Ishikawa (cell line): ENCODE results near the gene RAD51B.

Source experiments
- CEBPB ChIP-seq: IDR thresholded peaks from 2 replicates; pipeline ENCODE4 v1.6.1; 2012
- MAX ChIP-seq: IDR thresholded peaks from 2 replicates; pipeline ENCODE4 v1.6.1; 2012
- TAF1 ChIP-seq: IDR thresholded peaks from 2 replicates; pipeline ENCODE4 v1.6.1; 2012; ENCODE audit warnings: low read depth, mild to moderate bottlenecking
- YY1 ChIP-seq: IDR thresholded peaks from 2 replicates; pipeline ENCODE4 v1.6.1; 2012; ENCODE audit warnings: low read depth

- TF ChIP-seq YY1 (no peak), CEBPB (no peak), TAF1 (no peak), MAX (no peak)
Observed at GRCh38 chr14:68075382-68076029, 255.9 kb downstream of the RAD51B start.
